Pancreas (tissue), 10 donors: Measurements from ENCODE around the gene CFAP410. TPM values are rescaled to one million over a fixed set of nuclear protein-coding genes. Genes with fewer than 3 reads are reported as not detected.

Experiments
- ATAC-seq, 4 donors: fragments of 200-7000 bp; cut with Tn5 transposase; one replicate each; pipeline versions ENCODE4 v1.8.0 to v1.9.1; 2020; ENCODE audit warnings: mild to moderate bottlenecking in 4 of 4, moderate library complexity in 4 of 4
- DNase-seq, 6 donors: peaks; one replicate each; pipeline ENCODE4 v3.0.0-alpha.2; 2020
- FAIRE-seq: peaks from 2 replicates; lab custom pipeline; 2012; peaks lifted over from hg19 to GRCh38; lab: Jason Lieb, UNC
- H3K27ac ChIP-seq, 4 donors: fragments of 200-600 bp; sonication (generic); 1 replicate in 3 of 4; 2 replicates in 1 of 4; pipeline versions ENCODE4 v1.5.0 to v1.8.0; 2020
- H3K27me3 ChIP-seq, 4 donors: fragments of 200-600 bp; one replicate each; pipeline ENCODE4 v1.8.0; 2021
- H3K36me3 ChIP-seq, 3 donors: fragments of 200-600 bp; sonication (generic) in 1 of 3; one replicate each; pipeline versions ENCODE4 v1.5.0 to v1.8.0; 2020 to 2021
- H3K4me1 ChIP-seq, 3 donors: fragments of 200-600 bp; one replicate each; pipeline ENCODE4 v1.8.0; 2021
- H3K4me3 ChIP-seq, 4 donors: fragments of 200-600 bp; sonication (generic) in 2 of 4; one replicate each; pipeline versions ENCODE4 v1.5.0 to v1.8.0; 2020 to 2021
- H3K9me3 ChIP-seq, 4 donors: fragments of 200-600 bp; one replicate each; pipeline ENCODE4 v1.8.0; 2021
- CTCF ChIP-seq, 4 donors: fragments of 200-600 bp; sonication (generic) in 3 of 4; IDR thresholded peaks; one replicate each; pipeline versions ENCODE4 v1.5.0 to v1.8.0; 2021; ENCODE audit warnings: antibody characterized with exemption in 4 of 4
- WGBS, 2 donors: extraction: QIAGEN DNeasy Blood & Tissue Kit; methylation state at CpG; one replicate each; pipeline ENCODE4 v1.1.7; 2013; 5-methylcytosine and 5-hydroxymethylcytosine counted together
- intact Hi-C, 3 donors: fragments of 100-400 bp; cut with DNase I; formaldehyde crosslinking; loops; one replicate each; pipeline versions ENCODE4 v1.11.1 to v1.14.2; 2022
- polyA plus RNA-seq, 2 donors: library from polyadenylated mRNA; stranded (reverse); fragments of 200-250 nt; gene quantifications; one replicate each; pipeline ENCODE4 v1.2.3, GENCODE V29; 2013
- total RNA-seq, 6 donors: library from RNA; stranded (reverse); fragmentation: NEBNext Ultra II Directional in 4 of 6; extraction: Animal tissue kit (Norgen Biotek cat#: 25700) in 4 of 6; gene quantifications; one replicate each; pipeline versions ENCODE4 v1.2.1 to v1.2.4, GENCODE V29; 2021 to 2023
- donor health status: healthy with polysubstance abuse.
- donor health status: DM: no; HTN: no; CAD: no; lungs with moderate emphysema.
- donor health status: DM: no; HTN: no; CAD: no.
- donor health status: control.
- donor health status: control.
- donor health status: Bipolar disorder and iron deficiency.
- donor health status: DM: yes; HTN: yes; CAD: no.
- donor health status: DM: no; HTN: no; CAD: no.
- donor health status: DM: no; HTN: no; CAD: no.
- donor health status: DM: yes; HTN: yes; CAD: no.

CFAP410 gene
- total and polyA plus RNA-seq, 8 donors, result 10.3 to 118 (median 16.3) TPM

DNA sequence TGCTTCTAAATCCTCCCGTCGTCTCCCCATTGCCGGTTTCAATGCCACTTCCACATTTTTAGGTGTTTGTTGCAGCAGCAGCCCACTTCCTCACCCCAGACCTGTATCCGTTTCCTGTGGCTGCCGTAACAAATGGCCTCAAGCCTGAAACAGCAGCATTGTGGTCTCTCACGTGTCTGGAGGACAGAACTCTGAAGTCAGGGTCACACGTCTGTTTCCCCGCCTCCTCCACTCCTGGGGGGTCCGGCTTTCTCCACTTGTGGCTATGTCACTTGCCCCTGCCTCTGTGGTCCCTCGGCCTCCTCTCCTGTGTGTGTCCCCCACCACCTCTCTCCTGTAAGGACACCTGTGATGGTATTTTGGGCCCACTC lies 36.1 kb upstream of the CFAP410 start:
- 65 to 79% methylated on average over 10 of the region's 10 CpGs for WGBS, 2 donors
- H3K27me3 ChIP-seq, result peaks cover 0 to 10% (median 0%) of the 10 kb centered on the region in 4 donors
- H3K36me3 ChIP-seq, result no peaks in the 10 kb centered on the region
- ATAC-seq (peak in 2 of 4 donors; percentile 43 to 63), FAIRE-seq (no peak), DNase-seq (peak in 1 of 6 donors; percentile 42)
- H3K27ac ChIP-seq, result no peak overlapping the region
- peaks cover 0 to 4% (median 0%) of the 10 kb centered on the region in 3 donors for H3K4me1 ChIP-seq
- intact Hi-C loops, result no loop called here
- no peaks in the 10 kb centered on the region for H3K9me3 ChIP-seq
- no peak for TF ChIP-seq CTCF (IDR thresholded peaks at IDR 0.05)
- no peak overlapping the region for H3K4me3 ChIP-seq

GRCh38 chr21:44374601-44375280 lies 35.6 kb upstream of the CFAP410 start:
- 78 to 84% methylated on average over 24 of the region's 24 CpGs for WGBS, 2 donors
- no peak overlapping the region for H3K4me3 ChIP-seq
- intact Hi-C loops, result no loop called here
- ATAC-seq (no peak), FAIRE-seq (no peak), DNase-seq (no peak)
- no peak overlapping the region for H3K27ac ChIP-seq
- TF ChIP-seq CTCF (IDR thresholded peaks at IDR 0.05), result no peak
- peaks cover 0 to 10% (median 0%) of the 10 kb centered on the region in 4 donors for H3K27me3 ChIP-seq
- H3K4me1 ChIP-seq, result peaks cover 0 to 7% (median 0%) of the 10 kb centered on the region in 3 donors
- H3K9me3 ChIP-seq, result no peaks in the 10 kb centered on the region
- H3K36me3 ChIP-seq, result no peaks in the 10 kb centered on the region

GRCh38 chr21:44372616-44373015 lies 33.4 kb upstream of the CFAP410 start:
- no peak for FAIRE-seq

DNA sequence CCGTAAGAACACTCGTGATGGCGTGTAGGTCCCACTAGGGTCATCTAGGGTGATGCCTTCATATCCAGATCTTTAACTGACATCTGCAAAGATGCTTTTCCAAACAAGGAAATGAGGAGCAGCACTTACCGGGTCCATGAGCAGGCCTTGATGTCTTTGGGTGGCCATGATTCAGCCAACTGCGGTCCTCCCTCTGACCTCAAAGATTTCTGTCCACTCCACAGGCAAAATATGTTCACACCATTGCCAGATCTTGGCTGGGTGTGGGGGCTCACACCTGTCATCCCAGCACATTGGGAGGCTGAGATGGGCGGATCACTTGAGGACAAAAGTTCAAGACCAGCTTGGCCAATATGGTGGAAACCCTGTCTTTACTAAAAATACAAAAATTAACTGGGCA lies 32.4 kb upstream of the CFAP410 start:
- ATAC-seq, result no peak
- Histone ChIP-seq H3K4me1 (peaks cover 0 to 7% (median 0%) of the 10 kb centered on the region in 3 donors), H3K27me3 (peaks cover 0 to 10% (median 0%) of the 10 kb centered on the region in 4 donors), H3K4me3 (no peak overlapping the region), H3K36me3 (no peaks in the 10 kb centered on the region), H3K9me3 (no peaks in the 10 kb centered on the region), H3K27ac (no peak overlapping the region)
- no peak for DNase-seq
- FAIRE-seq, result no peak
- intact Hi-C loops, result no loop called here
- TF ChIP-seq CTCF (IDR thresholded peaks at IDR 0.05), result no peak
- 80 to 90% methylated on average over 6 of the region's 6 CpGs for WGBS, 2 donors

More at GRCh38 chr21:44372616-44373015, 33.4 kb upstream of the CFAP410 start:
- no peak overlapping the region for H3K27ac ChIP-seq
- TF ChIP-seq CTCF (IDR thresholded peaks at IDR 0.05), result no peak
- DNase-seq, result no peak
- H3K4me1 ChIP-seq, result peaks cover 0 to 7% (median 0%) of the 10 kb centered on the region in 3 donors
- ATAC-seq, result no peak
- no peaks in the 10 kb centered on the region for H3K36me3 ChIP-seq
- intact Hi-C loops, result no loop called here
- peaks cover 0 to 10% (median 0%) of the 10 kb centered on the region in 4 donors for H3K27me3 ChIP-seq
- H3K9me3 ChIP-seq, result no peaks in the 10 kb centered on the region
- no peak overlapping the region for H3K4me3 ChIP-seq
- 56 to 65% methylated on average over 8 of the region's 8 CpGs for WGBS, 2 donors

GRCh38 chr21:44370786-44371410 lies 31.7 kb upstream of the CFAP410 start:
- Histone ChIP-seq H3K9me3 (no peaks in the 10 kb centered on the region), H3K36me3 (no peaks in the 10 kb centered on the region), H3K27ac (no peak overlapping the region), H3K4me1 (peaks cover 0 to 7% (median 0%) of the 10 kb centered on the region in 3 donors), H3K27me3 (peaks cover 0 to 10% (median 0%) of the 10 kb centered on the region in 4 donors), H3K4me3 (no peak overlapping the region)
- TF ChIP-seq CTCF (IDR thresholded peaks at IDR 0.05), result no peak
- intact Hi-C loops, result no loop called here
- no peak for ATAC-seq
- no peak for DNase-seq
- no peak for FAIRE-seq
- WGBS, 2 donors, result 77 to 79% methylated on average over 34 to 37 of the region's 37 CpGs
